ENCODE measurements around the gene BLACAT1.

The BLACAT1 gene

GRCh38 chr1:205455581-205456382 lies at the start of gene BLACAT1:
BLACAT1 (minus strand) TSS chr1:205456045.
- no peak for FAIRE-seq
- no peak for DNase-seq (ENCODE audit: low spot score)

- DNase-seq (ENCODE audit: low spot score) (peak; percentile 68), FAIRE-seq (no peak)
These were observed 49.4 kb upstream of the BLACAT1 start for GRCh38 chr1:205505076-205505729.

GRCh38 chr1:205504311-205505075 lies 48.6 kb upstream of the BLACAT1 start, which contains the start of gene CDK18:
CDK18 (plus strand) TSS chr1:205504669; CDS start chr1:205523168, 18,499 bp downstream.
- FAIRE-seq (peak; percentile 92), DNase-seq (ENCODE audit: low spot score) (peak; percentile 94)

GRCh38 chr1:205502992-205503391 lies 47.1 kb upstream of the BLACAT1 start:
- no peak for FAIRE-seq
- DNase-seq (ENCODE audit: low spot score), result no peak

- no peak for FAIRE-seq
- DNase-seq (ENCODE audit: low spot score), result no peak
These were observed 46.4 kb upstream of the BLACAT1 start for GRCh38 chr1:205502111-205502810.

- FAIRE-seq (no peak), DNase-seq (ENCODE audit: low spot score) (no peak)
These were observed 44.7 kb upstream of the BLACAT1 start for GRCh38 chr1:205500240-205501233.

- FAIRE-seq (no peak), DNase-seq (ENCODE audit: low spot score) (no peak)
These were observed 43.9 kb upstream of the BLACAT1 start for GRCh38 chr1:205499789-205500188.

GRCh38 chr1:205497351-205497750 lies 41.5 kb upstream of the BLACAT1 start:
- FAIRE-seq, result no peak
- DNase-seq (ENCODE audit: low spot score), result no peak

GRCh38 chr1:205496661-205497060 lies 40.8 kb upstream of the BLACAT1 start:
- DNase-seq (ENCODE audit: low spot score), result no peak
- FAIRE-seq, result no peak

GRCh38 chr1:205495237-205495823 lies 39.5 kb upstream of the BLACAT1 start:
- FAIRE-seq (no peak), DNase-seq (ENCODE audit: low spot score) (no peak)

- DNase-seq (ENCODE audit: low spot score) (no peak), FAIRE-seq (no peak)
These were observed 38.3 kb upstream of the BLACAT1 start for GRCh38 chr1:205494115-205494514.

- peak; percentile 77 for FAIRE-seq
- DNase-seq (ENCODE audit: low spot score), result peak; percentile 95
These were observed 37.6 kb upstream of the BLACAT1 start for GRCh38 chr1:205493241-205494085.

GRCh38 chr1:205492774-205493173 lies 36.9 kb upstream of the BLACAT1 start:
- no peak for FAIRE-seq
- no peak for DNase-seq (ENCODE audit: low spot score)

GRCh38 chr1:205492201-205492667 lies 36.4 kb upstream of the BLACAT1 start:
- FAIRE-seq (peak; percentile 42), DNase-seq (ENCODE audit: low spot score) (peak; percentile 63)

GRCh38 chr1:205491794-205492193 lies 35.9 kb upstream of the BLACAT1 start:
- FAIRE-seq (no peak), DNase-seq (ENCODE audit: low spot score) (no peak)

GRCh38 chr1:205488074-205488723 lies 32.4 kb upstream of the BLACAT1 start:
- DNase-seq (ENCODE audit: low spot score) (peak; percentile 74), FAIRE-seq (no peak)

- DNase-seq (ENCODE audit: low spot score) (no peak), FAIRE-seq (no peak)
These were observed 30.4 kb upstream of the BLACAT1 start for GRCh38 chr1:205486258-205486657.

Data from urothelium cell line (cell line).